IPS-20b (cell line): ENCODE data around the gene REXO1.

Source experiments
- H3K27ac ChIP-seq: one replicate; pipeline ENCODE4 v1.5.1; 2013; ENCODE audit warnings: low read length
- H3K27me3 ChIP-seq: 2 replicates; pipeline ENCODE4 v1.6.1; 2013; ENCODE audit warnings: mild to moderate bottlenecking, low read length, inconsistent platforms; ENCODE audit not compliant: insufficient read depth
- H3K36me3 ChIP-seq: 2 replicates; pipeline ENCODE4 v1.6.1; 2013; ENCODE audit warnings: low read depth, mild to moderate bottlenecking, inconsistent platforms, low read length, moderate library complexity; ENCODE audit not compliant: insufficient read depth
- H3K4me1 ChIP-seq: 2 replicates; pipeline ENCODE4 v1.6.1; 2013; ENCODE audit warnings: mild to moderate bottlenecking, control low read depth, inconsistent platforms, low read length, moderate library complexity; ENCODE audit not compliant: insufficient read depth
- H3K4me3 ChIP-seq: 2 replicates; pipeline ENCODE4 v1.5.1; 2013; ENCODE audit warnings: mild to moderate bottlenecking, low read length, inconsistent platforms
- H3K9ac ChIP-seq: 2 replicates; pipeline ENCODE4 v1.6.1; 2013; ENCODE audit warnings: low read depth, mild to moderate bottlenecking, inconsistent platforms, low read length, moderate library complexity
- H3K9me3 ChIP-seq: 2 replicates; pipeline ENCODE4 v1.6.1; 2013; ENCODE audit warnings: mild to moderate bottlenecking, low read depth, low read length, inconsistent platforms; ENCODE audit not compliant: insufficient read depth

REXO1 gene

GRCh38 chr19:1856698-1857603, 8.7 kb upstream of the REXO1 start:
- H3K4me1 ChIP-seq = peaks cover 40% of the 10 kb centered on the region
- no peaks in the 10 kb centered on the region for H3K36me3 ChIP-seq
- no peak overlapping the region for H3K27ac ChIP-seq
- H3K9ac ChIP-seq = peak overlapping the region; percentile 64; the same call in 1 of the 2 replicates
- H3K4me3 ChIP-seq = peak overlapping the region; percentile 66; the same call in 1 of the 2 replicates
- no peaks in the 10 kb centered on the region for H3K9me3 ChIP-seq
- H3K27me3 ChIP-seq = peaks cover 19% of the 10 kb centered on the region

- Histone ChIP-seq H3K27ac (no peak overlapping the region), H3K27me3 (peaks cover 13% of the 10 kb centered on the region), H3K36me3 (no peaks in the 10 kb centered on the region), H3K4me1 (peaks cover 40% of the 10 kb centered on the region), H3K9me3 (no peaks in the 10 kb centered on the region), H3K9ac (no peak overlapping the region; the same call in 1 of the 2 replicates), H3K4me3 (peak overlapping the region; percentile 43; the same call in 1 of the 2 replicates)
Observed at GRCh38 chr19:1856345-1856697, 8.0 kb upstream of the REXO1 start.

GRCh38 chr19:1855828-1856255, 7.6 kb upstream of the REXO1 start:
- peaks cover 8% of the 10 kb centered on the region for H3K27me3 ChIP-seq
- H3K4me1 ChIP-seq = peaks cover 36% of the 10 kb centered on the region
- peak overlapping the region; percentile 42; the same call in 1 of the 2 replicates for H3K4me3 ChIP-seq
- H3K36me3 ChIP-seq = no peaks in the 10 kb centered on the region
- H3K27ac ChIP-seq = no peak overlapping the region
- peak overlapping the region; percentile 39; the same call in 1 of the 2 replicates for H3K9ac ChIP-seq
- no peaks in the 10 kb centered on the region for H3K9me3 ChIP-seq

- Histone ChIP-seq H3K27ac (peak overlapping the region; percentile 12), H3K9me3 (no peaks in the 10 kb centered on the region), H3K4me1 (peaks cover 30% of the 10 kb centered on the region), H3K27me3 (peaks cover 2% of the 10 kb centered on the region; the same call in 1 of the 2 replicates), H3K36me3 (no peaks in the 10 kb centered on the region), H3K4me3 (peak overlapping the region; percentile 54; the same call in 1 of the 2 replicates), H3K9ac (peak overlapping the region; percentile 46; the same call in 1 of the 2 replicates)
Observed at GRCh38 chr19:1855040-1855827, 7.0 kb upstream of the REXO1 start.

GRCh38 chr19:1854542-1855039, 6.3 kb upstream of the REXO1 start:
- Histone ChIP-seq H3K36me3 (no peaks in the 10 kb centered on the region), H3K4me3 (peak overlapping the region; percentile 54; the same call in 1 of the 2 replicates), H3K9ac (peak overlapping the region; percentile 46; the same call in 1 of the 2 replicates), H3K27ac (peak overlapping the region; percentile 12), H3K27me3 (no peaks in the 10 kb centered on the region), H3K9me3 (no peaks in the 10 kb centered on the region), H3K4me1 (peaks cover 30% of the 10 kb centered on the region)

GRCh38 chr19:1854039-1854541, 5.8 kb upstream of the REXO1 start:
- H3K9me3 ChIP-seq = no peaks in the 10 kb centered on the region
- no peak overlapping the region for H3K4me3 ChIP-seq
- H3K9ac ChIP-seq = no peak overlapping the region
- H3K4me1 ChIP-seq = peaks cover 29% of the 10 kb centered on the region
- no peaks in the 10 kb centered on the region for H3K27me3 ChIP-seq
- H3K36me3 ChIP-seq = no peaks in the 10 kb centered on the region
- H3K27ac ChIP-seq = no peak overlapping the region

- H3K4me3 ChIP-seq = no peak overlapping the region
- no peaks in the 10 kb centered on the region for H3K27me3 ChIP-seq
- no peaks in the 10 kb centered on the region for H3K9me3 ChIP-seq
- no peaks in the 10 kb centered on the region for H3K36me3 ChIP-seq
- no peak overlapping the region for H3K27ac ChIP-seq
- H3K9ac ChIP-seq = no peak overlapping the region
- peaks cover 25% of the 10 kb centered on the region for H3K4me1 ChIP-seq
Observed at GRCh38 chr19:1853295-1854038, 5.2 kb upstream of the REXO1 start.

GRCh38 chr19:1852581-1853128, 4.4 kb upstream of the REXO1 start:
- H3K9ac ChIP-seq = no peak overlapping the region
- H3K4me3 ChIP-seq = no peak overlapping the region
- H3K4me1 ChIP-seq = peaks cover 17% of the 10 kb centered on the region
- H3K27me3 ChIP-seq = no peaks in the 10 kb centered on the region
- H3K36me3 ChIP-seq = no peaks in the 10 kb centered on the region
- no peak overlapping the region for H3K27ac ChIP-seq
- H3K9me3 ChIP-seq = no peaks in the 10 kb centered on the region

GRCh38 chr19:1851654-1852580, 3.6 kb upstream of the REXO1 start:
- no peak overlapping the region for H3K27ac ChIP-seq
- no peaks in the 10 kb centered on the region for H3K36me3 ChIP-seq
- peaks cover 18% of the 10 kb centered on the region for H3K4me1 ChIP-seq
- no peaks in the 10 kb centered on the region for H3K27me3 ChIP-seq
- no peak overlapping the region for H3K4me3 ChIP-seq
- no peaks in the 10 kb centered on the region for H3K9me3 ChIP-seq
- no peak overlapping the region for H3K9ac ChIP-seq
